ENCODE measurements around the gene MED29. TPM values are rescaled to one million over a fixed set of nuclear protein-coding genes. Genes with fewer than 3 reads are reported as not detected.

Gene MED29, protein sequence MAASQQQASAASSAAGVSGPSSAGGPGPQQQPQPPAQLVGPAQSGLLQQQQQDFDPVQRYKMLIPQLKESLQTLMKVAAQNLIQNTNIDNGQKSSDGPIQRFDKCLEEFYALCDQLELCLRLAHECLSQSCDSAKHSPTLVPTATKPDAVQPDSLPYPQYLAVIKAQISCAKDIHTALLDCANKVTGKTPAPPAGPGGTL
- total RNA-seq (2022; extraction: Qiagen RNA extraction) = 70.9 to 84.3 TPM (median 75.6 TPM) in 5 replicates

DNA sequence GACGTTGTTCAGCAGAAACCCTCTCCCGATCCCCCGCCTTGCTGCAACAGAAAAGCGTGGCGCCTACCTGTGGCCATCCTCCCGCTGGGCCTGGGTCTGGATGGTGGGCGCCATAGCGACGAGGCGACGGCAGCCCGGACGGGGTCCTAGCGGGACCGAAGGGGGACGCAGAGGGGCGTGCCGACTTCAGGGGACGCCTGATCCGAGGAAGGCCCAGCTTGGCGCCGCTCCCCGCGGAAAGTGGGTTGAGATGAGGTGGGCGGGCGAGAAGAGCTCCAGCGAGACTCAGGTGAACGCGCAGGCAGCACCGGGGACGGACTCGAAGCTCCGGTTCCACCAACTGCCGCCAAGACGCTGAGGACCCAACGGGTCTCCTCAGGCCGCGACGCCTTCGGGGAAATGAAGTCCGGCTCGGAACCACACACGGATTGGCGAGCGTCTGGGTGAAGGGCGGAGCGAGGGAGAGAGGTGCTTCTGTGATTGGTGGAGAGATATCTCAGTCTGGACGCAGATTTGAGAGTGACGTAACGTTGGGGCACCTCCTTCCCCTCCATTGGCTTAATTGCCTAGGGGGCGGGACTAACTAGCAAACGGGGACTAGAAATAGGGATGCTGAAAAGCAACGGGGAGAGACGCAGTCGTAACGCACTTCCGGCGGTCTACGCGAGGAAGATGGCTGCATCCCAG lies at the start of gene MED29, which contains the start of gene PAF1:
Gene MED29 (plus strand): TSS at position 628 of the 687 bp plus-strand sequence. CDS start 45 bp downstream, at position 673.
Gene PAF1 (minus strand): TSS at position 356 of the 687 bp plus-strand sequence. CDS start 242 bp downstream, at position 114.

DNA sequence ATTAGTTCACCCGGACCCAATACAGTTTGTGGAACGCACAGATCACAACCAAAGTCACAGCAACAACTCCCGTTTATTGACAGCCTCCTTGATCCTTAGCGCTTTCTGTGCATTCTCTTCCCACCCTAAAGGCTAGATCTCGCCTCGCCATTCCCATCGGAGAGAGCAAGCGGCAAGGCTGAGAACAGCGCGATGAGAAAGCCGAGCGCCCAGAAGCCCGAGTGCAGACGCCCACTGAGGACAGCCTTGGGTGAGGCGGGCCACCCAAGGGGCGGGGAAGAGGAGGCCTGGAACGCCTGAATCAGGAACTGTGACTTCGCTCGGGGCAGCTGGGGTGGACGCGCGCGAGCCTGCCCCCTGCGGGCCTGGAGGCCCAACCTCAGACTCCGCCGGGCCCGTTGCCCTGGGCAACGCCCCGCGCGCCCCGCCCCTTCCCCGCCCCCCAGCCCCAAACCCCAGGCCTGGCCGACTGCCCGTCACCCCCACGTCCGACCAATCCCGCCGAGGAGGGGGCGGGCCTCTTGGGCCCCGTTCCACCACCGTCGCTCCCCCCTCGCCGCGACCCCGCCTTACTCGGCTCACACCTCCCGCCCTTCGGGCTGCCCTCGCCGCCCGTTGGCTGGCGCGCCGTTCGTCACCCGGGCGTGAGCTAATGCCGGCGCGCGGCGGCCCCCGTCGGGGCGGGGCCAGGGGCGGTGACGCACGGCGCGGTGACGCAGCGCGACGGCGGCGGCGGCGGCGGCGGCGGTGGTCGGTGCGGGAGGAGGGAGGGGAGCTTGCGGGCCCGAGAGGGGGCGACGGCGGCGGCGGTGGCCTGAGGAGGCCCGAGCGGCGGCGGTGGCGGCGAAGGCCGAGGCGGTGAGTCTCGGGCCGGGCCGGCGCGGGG lies 49.2 kb upstream of the MED29 start, which contains the start of gene SAMD4B:
Gene SAMD4B (plus strand): TSS at position 703 of the 886 bp plus-strand sequence. CDS start 14,473 bp downstream, outside the sequence.

DNA sequence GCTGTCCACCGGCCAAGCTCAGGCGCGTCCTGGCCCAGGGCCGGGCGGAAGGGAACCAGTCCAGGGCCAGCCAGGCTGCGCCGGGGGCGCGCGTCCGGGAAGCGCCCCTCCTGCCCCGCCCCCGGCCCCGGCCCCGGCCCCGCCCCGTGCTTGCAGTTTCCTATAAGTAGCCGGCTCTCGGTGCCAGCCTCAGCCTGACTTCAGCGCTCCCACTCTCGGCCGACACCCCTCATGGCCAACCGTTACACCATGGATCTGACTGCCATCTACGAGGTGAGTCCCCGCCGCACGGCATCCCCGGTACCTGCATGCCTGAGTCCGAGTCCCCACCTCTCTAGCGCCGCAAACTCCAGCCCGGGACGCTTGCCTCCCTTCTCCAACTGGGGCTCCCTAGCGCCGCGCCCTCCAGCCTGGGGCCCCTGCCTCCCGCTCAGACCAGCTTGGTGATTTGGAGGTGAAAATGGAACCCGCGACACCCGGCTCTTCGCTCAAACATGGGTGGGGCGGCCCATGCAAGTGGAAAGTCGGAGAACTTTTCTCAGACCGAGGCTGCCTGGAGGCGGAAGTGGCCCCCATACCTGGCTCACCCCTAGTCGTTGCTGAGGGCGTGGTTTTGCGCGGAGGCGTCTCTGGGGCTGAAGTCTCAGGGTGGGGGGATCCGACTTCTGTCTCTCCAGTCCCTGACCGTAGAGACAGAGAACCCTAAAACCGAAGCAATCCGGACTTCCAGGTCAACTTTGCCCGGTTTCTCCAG lies 15.7 kb downstream of the MED29 start, which contains the start of gene ZFP36:
Gene ZFP36 (plus strand): TSS at position 192 of the 754 bp plus-strand sequence. CDS start 58 bp downstream, at position 250.

DNA sequence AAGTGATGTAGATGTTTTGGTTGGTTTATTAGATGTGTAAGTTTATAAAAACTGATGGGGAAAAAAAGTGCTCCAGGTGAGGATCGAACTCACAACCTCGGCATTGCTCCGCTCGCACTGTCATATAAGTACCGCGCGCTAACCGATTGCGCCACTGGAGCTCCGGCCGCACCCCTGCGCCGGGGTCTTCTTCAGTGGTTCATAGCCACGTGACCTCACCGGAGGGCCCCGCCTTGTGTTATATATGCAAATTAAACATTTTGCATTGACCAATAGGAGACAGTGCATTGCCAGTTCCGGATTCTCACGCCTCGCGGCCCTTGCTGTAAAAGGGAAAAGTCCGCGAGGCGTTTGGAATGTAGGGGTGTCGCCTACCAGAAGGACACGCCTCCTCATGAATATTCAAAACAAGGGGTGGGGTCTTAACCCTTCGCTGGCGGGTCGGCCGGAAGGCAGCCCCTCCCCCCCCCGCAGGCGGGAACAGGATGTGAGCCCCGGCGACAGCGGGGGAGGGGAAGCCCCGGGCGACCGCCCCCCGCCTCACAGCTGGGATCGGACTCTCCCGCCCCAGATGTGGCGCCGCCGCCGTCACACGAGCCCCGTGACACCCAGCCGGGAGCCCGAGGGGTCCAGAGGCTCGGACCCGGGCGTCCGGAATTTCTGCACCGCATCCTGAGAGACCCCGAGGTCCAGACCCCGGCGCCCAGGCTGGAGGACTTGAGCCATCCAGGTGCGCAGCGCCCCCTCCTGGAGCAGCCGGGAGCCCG lies 21.1 kb downstream of the MED29 start, which contains the start of gene PLEKHG2:
Gene PLEKHG2 (plus strand): TSS at position 570 of the 767 bp plus-strand sequence. CDS start 1,418 bp downstream, outside the sequence.

DNA sequence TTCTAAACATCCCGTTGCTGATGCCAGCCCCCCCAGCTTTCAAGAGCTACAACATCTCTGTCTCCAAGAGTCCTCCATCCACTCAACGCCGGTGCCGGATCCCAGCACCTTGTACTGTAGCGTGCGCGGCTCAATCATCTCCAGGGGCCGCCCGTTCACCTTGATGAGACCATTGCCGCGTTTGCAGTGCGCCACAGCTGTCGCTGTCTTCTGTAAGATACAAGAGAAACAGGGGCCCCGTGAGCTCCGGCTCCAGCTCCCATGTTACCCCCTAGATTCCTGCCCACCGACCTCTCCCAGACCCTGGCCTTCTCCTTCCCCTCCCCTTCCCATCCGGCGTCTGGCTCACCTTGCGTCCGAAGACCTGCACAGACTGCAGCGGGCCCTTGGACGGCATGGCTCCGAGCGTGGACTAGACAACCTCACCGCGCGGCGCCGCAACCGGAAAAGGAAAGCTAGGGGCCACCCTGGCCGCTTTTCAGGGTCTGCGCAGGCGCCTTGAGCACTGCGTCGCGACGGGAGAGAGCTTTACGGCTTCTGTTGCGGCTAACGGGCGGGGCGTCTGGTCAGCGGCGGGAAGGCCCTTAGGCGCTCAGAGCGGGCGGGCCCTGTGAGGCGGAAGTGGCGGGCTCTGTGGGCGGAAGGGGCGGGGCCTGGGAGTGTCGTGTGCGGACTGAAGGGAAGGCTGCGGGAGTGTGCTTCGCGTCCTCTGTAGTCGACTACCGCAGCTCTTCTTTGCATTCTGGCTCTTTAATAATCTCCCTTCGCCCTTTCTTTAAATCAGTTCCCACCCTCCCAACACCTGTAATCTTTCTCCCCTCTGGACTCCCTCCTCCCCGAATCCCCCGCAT lies 44.5 kb downstream of the MED29 start, which contains the start of gene RPS16:
Gene RPS16 (minus strand): TSS at position 451 of the 851 bp plus-strand sequence. CDS start 54 bp downstream, at position 397.

DNA sequence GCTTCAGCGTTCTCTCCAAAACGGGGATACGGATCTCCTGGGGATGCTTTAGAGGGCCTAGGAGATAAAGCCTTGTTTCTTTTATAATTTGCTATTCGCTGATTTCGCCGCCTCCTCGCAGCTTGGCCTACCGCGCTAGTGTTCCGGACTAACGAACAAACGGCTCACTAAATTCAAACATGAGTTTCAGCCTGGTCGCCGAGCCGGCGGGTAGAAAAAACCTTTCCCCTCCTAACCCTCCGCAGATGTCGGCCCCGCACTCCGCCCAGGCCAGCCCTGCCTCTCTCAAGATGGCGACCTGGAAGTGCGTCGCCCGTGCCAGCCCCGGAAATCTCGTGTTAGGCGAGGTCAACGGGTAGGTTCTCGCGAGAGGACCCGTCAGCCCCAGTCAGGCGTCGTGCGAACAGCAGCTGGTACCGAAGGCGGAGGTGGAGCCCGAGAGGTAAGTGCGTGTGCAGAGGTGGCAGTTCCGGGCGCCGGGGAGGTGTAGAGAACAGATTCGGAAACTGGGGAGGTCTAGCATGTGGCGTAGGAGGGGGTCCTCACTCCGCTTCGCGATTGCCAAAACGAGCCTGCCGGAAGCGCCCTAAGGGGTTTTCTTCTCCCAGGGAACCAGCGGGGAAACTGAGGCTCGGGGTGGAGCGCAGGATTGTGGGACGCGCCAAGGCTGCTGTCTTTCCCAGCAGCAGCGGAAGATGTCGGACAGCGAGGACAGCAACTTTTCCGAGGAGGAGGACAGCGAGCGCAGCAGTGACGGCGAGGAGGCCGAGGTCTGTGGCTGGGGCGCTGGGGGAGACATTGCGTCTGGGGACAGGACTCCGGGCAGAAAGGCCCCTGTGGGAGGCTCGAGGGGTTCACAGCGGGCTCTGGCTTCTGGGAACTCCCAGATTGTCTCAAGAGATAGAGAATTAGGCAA lies 54.3 kb downstream of the MED29 start, which contains the start of gene SUPT5H:
Gene SUPT5H (plus strand): TSS at position 387 of the 916 bp plus-strand sequence. CDS start 309 bp downstream, at position 696.

Other genes with a start within 250 kb of the MED29 start
- gene NCCRP1, start 194.4 kb upstream of the MED29 start, total RNA-seq (2022; extraction: Qiagen RNA extraction) = 1.3 to 1.9 TPM (median 1.5 TPM) in 5 replicates
- not detected in 5 replicates for gene SYCN, start 187.1 kb upstream of the MED29 start, total RNA-seq (2022; extraction: Qiagen RNA extraction)
- not detected in 5 replicates for gene IFNL3, start 146.4 kb upstream of the MED29 start, total RNA-seq (2022; extraction: Qiagen RNA extraction)
- gene IFNL4, start 142.5 kb upstream of the MED29 start, total RNA-seq (2022; extraction: Qiagen RNA extraction) = not detected in 5 replicates
- not detected in 5 replicates for gene IFNL2, start 123.0 kb upstream of the MED29 start, total RNA-seq (2022; extraction: Qiagen RNA extraction)
- 0.10 to 0.33 TPM (median 0.13 TPM) in 4 of 5 replicates, not detected in the other for gene IFNL1, start 95.0 kb upstream of the MED29 start, total RNA-seq (2022; extraction: Qiagen RNA extraction)
- gene LRFN1, start 70.5 kb upstream of the MED29 start, total RNA-seq (2022; extraction: Qiagen RNA extraction) = 7.5 to 10.4 TPM (median 8.6 TPM) in 5 replicates
- gene GMFG, start 55.3 kb upstream of the MED29 start, total RNA-seq (2022; extraction: Qiagen RNA extraction) = 0.22 to 1.0 TPM (median 0.43 TPM) in 5 replicates
- gene SAMD4B, start 49.0 kb upstream of the MED29 start, total RNA-seq (2022; extraction: Qiagen RNA extraction) = 142 to 170 TPM (median 168 TPM) in 5 replicates
- gene PAF1, start 272 bp upstream of the MED29 start, total RNA-seq (2022; extraction: Qiagen RNA extraction) = 71.5 to 77.5 TPM (median 74.2 TPM) in 5 replicates
- 156 to 252 TPM (median 234 TPM) in 5 replicates for gene ZFP36, start 15.5 kb downstream of the MED29 start, total RNA-seq (2022; extraction: Qiagen RNA extraction)
- 70.4 to 114 TPM (median 105 TPM) in 5 replicates for gene PLEKHG2, start 21.3 kb downstream of the MED29 start, total RNA-seq (2022; extraction: Qiagen RNA extraction)
- 5,962 to 7,653 TPM (median 7,420 TPM) in 5 replicates for gene RPS16, start 44.6 kb downstream of the MED29 start, total RNA-seq (2022; extraction: Qiagen RNA extraction)
- 175 to 199 TPM (median 183 TPM) in 5 replicates for gene SUPT5H, start 54.2 kb downstream of the MED29 start, total RNA-seq (2022; extraction: Qiagen RNA extraction)
- gene TIMM50, start 89.5 kb downstream of the MED29 start, total RNA-seq (2022; extraction: Qiagen RNA extraction) = 170 to 223 TPM (median 212 TPM) in 5 replicates
- gene DLL3, start 107.6 kb downstream of the MED29 start, total RNA-seq (2022; extraction: Qiagen RNA extraction) = 5.9 to 11.4 TPM (median 10.6 TPM) in 5 replicates
- gene SELENOV, start 123.8 kb downstream of the MED29 start, total RNA-seq (2022; extraction: Qiagen RNA extraction) = not detected in 5 replicates
- gene EID2B, start 141.5 kb downstream of the MED29 start, total RNA-seq (2022; extraction: Qiagen RNA extraction) = 7.3 to 10.1 TPM (median 8.1 TPM) in 5 replicates
- gene EID2, start 148.8 kb downstream of the MED29 start, total RNA-seq (2022; extraction: Qiagen RNA extraction) = 33.6 to 44.2 TPM (median 43.1 TPM) in 5 replicates
- not detected in 5 replicates for gene LGALS13, start 211.1 kb downstream of the MED29 start, total RNA-seq (2022; extraction: Qiagen RNA extraction)